T-helper 1 cell treated with Interleukin-12 subunit alpha and Interleukin-12 subunit beta and Interleukin-4 antibody, amounts not matched to agents 30 μg/mL and 1 μg/mL, for 36 hours (primary cell): ENCODE results near the gene CENPQ.

Experiments used
- H3K27ac Mint-ChIP-seq: one replicate; pipeline ENCODE4 v1.8.0; 2021; ENCODE audit warnings: mild to moderate bottlenecking, mixed read lengths
- H3K27me3 Mint-ChIP-seq: one replicate; pipeline ENCODE4 v1.8.0; 2021; ENCODE audit warnings: low read depth, mixed read lengths
- H3K36me3 Mint-ChIP-seq: one replicate; pipeline ENCODE4 v1.8.0; 2021; ENCODE audit warnings: low read depth, mixed read lengths
- H3K4me1 Mint-ChIP-seq: one replicate; pipeline ENCODE4 v1.8.0; 2021; ENCODE audit warnings: low read depth, mixed read lengths
- H3K4me3 Mint-ChIP-seq: one replicate; pipeline ENCODE4 v1.8.0; 2021; ENCODE audit warnings: mild to moderate bottlenecking, moderate library complexity, mixed read lengths
- H3K9me3 Mint-ChIP-seq: one replicate; pipeline ENCODE4 v1.8.0; 2021; ENCODE audit warnings: mixed read lengths

Gene CENPQ, protein sequence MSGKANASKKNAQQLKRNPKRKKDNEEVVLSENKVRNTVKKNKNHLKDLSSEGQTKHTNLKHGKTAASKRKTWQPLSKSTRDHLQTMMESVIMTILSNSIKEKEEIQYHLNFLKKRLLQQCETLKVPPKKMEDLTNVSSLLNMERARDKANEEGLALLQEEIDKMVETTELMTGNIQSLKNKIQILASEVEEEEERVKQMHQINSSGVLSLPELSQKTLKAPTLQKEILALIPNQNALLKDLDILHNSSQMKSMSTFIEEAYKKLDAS

DNA sequence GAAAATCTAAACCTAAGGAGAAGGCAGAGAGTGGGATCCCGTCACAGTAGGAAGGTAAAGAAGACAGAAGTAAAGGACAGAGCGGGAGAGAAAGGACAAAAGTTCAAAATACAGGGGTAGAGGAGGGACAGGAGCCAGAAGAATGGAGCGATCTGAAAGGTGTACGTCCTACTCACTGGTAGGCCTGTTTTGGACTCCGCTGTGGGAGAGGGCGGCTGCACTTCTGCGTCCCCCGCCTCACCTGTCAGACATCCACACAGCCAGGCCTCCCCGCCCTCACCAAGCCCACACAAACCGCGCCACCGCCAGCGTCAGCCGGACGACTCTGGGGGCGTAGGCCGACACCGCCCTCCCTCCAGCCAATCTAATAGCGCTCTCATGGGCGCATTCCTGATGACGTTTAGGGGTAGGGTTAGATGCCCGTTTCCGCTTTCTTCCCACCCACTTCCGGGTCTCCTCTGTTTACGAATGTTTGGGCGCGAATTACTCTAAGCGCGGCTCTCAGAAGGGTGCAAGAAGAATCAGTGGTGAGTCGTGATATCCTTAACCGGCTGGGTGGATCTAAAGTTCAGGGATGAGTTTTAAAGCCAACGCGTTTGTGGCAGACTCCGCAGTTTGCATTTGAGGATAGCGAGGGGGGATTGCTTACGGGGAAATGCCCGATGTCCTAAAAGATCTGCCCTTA lies at the start of gene CENPQ, which contains the start of gene MMUT:
TSS of gene CENPQ (plus strand) at position 444 of the 685 bp plus-strand sequence. CDS start 6,807 bp downstream, outside the sequence.
TSS of gene MMUT (minus strand) at position 327 of the 685 bp plus-strand sequence. CDS start 3,787 bp downstream, outside the sequence.
- Mint-ChIP-seq H3K4me3 (peak within 1 kb of the TSS; percentile 96), H3K9me3 (no peaks in the 10 kb centered on the region), H3K27ac (peak within 1 kb of the TSS; percentile 98), H3K4me1 (peaks cover 33% of the 10 kb centered on the region), H3K36me3 (peaks cover 7% of the 10 kb centered on the region), H3K27me3 (no peaks in the 10 kb centered on the region)

DNA sequence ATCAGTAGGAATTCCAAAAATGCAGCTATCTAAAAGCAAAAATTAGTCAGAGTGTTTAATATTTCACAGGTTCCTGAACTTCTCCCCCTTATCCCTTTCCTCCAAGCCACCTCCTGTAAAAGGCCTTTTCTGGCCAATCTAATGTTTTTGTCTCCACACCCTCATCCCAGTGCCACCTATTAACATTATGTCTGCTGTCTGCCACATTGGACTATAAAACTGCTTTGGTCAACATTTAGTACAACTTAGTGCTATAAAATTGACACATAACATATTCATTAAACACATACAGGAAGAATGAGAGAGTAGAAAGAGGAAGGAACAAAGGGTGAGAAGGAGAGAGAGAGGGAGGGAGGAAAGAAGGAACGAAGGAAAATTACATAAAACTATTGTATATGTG lies 47.8 kb upstream of the CENPQ start:
- H3K27ac Mint-ChIP-seq, result no peak overlapping the region
- peaks cover 18% of the 10 kb centered on the region for H3K27me3 Mint-ChIP-seq
- no peaks in the 10 kb centered on the region for H3K36me3 Mint-ChIP-seq
- H3K4me1 Mint-ChIP-seq, result no peaks in the 10 kb centered on the region
- H3K4me3 Mint-ChIP-seq, result no peak overlapping the region
- no peaks in the 10 kb centered on the region for H3K9me3 Mint-ChIP-seq

DNA sequence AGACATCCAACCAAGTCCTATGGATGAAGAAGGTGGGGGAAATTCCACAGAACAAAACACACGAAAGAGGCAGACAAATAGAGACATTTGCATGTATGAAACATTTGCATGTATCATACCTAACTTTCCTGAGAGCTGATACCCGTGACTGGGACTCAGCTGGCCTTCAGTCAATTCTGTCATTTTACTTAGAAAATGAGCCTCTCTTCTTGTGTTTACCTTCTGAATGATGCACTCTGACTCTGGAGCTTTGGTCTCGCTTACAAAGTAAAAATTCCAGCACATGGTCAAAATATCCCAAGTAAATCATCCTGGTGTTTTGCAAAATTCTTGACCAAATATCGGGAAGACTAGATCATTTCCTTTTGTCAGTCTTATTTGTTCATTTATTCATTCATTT lies 47.0 kb upstream of the CENPQ start:
- H3K27me3 Mint-ChIP-seq, result peaks cover 22% of the 10 kb centered on the region
- H3K4me1 Mint-ChIP-seq, result no peaks in the 10 kb centered on the region
- no peaks in the 10 kb centered on the region for H3K9me3 Mint-ChIP-seq
- H3K36me3 Mint-ChIP-seq, result no peaks in the 10 kb centered on the region
- H3K27ac Mint-ChIP-seq, result no peak overlapping the region
- H3K4me3 Mint-ChIP-seq, result no peak overlapping the region

DNA sequence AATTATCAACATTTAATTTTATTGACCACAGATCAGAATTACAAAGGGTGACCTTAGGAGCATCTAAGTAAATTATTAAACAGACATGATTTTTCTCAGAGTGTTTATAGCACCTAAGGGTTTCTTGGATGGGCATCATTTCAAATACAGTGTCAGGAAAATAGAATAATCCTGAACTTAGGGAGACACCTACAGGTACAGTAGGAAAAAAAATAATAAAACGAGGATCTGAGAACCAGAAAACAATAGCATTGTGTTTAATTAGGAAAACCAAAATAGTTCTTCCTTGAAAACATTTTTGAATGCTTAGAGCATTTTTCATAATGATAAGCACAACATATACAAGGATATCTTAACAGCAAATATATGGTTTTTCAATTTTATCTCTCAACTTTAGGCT lies 39.4 kb upstream of the CENPQ start:
- no peaks in the 10 kb centered on the region for H3K4me1 Mint-ChIP-seq

DNA sequence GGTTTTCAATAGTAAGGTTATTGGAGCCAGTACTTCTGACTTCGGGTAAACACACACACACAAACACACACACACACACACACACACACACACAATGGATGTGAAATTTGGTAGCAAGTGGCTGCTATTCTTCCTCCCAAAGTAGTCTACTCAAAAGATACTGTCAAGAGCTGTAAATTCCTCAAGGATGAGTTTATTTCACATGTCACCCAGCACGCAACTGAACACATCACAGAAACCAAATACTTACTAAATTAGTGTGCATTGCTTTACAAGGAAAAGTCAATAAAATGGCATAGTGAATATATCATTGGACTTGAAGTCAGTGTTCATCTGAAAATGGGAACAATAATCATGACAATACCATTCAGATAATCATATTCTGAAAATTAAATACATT lies 33.0 kb upstream of the CENPQ start:
- H3K9me3 Mint-ChIP-seq, result no peaks in the 10 kb centered on the region
- H3K36me3 Mint-ChIP-seq, result peaks cover 8% of the 10 kb centered on the region
- no peak overlapping the region for H3K27ac Mint-ChIP-seq
- H3K27me3 Mint-ChIP-seq, result no peaks in the 10 kb centered on the region
- H3K4me1 Mint-ChIP-seq, result no peaks in the 10 kb centered on the region
- no peak overlapping the region for H3K4me3 Mint-ChIP-seq

More for the DNA sequence above, 39.4 kb upstream of the CENPQ start:
- no peaks in the 10 kb centered on the region for H3K9me3 Mint-ChIP-seq
- no peaks in the 10 kb centered on the region for H3K36me3 Mint-ChIP-seq
- no peak overlapping the region for H3K27ac Mint-ChIP-seq
- H3K27me3 Mint-ChIP-seq, result peaks cover 4% of the 10 kb centered on the region
- H3K4me3 Mint-ChIP-seq, result no peak overlapping the region

DNA sequence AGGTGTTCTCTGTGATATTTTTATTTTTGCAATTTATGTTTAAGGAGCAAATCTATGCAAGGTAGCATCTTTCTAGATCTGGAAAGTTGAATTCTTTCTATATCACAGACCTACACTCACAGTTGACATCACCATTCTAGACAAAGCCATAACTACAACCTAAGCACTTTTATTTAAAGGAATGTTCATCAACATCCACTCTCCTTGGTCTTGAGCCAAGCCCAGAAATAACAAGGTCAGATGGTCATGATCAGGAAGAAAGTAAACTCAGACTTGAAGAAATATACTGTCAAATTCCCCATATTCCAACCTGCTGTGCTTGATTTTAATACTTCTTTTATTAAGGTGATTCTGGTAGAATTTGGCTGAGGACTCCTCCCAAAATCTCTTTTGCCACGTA lies 32.3 kb upstream of the CENPQ start:
- no peaks in the 10 kb centered on the region for H3K9me3 Mint-ChIP-seq
- H3K4me3 Mint-ChIP-seq, result no peak overlapping the region
- H3K4me1 Mint-ChIP-seq, result no peaks in the 10 kb centered on the region
- peaks cover 14% of the 10 kb centered on the region for H3K36me3 Mint-ChIP-seq
- no peak overlapping the region for H3K27ac Mint-ChIP-seq
- no peaks in the 10 kb centered on the region for H3K27me3 Mint-ChIP-seq

DNA sequence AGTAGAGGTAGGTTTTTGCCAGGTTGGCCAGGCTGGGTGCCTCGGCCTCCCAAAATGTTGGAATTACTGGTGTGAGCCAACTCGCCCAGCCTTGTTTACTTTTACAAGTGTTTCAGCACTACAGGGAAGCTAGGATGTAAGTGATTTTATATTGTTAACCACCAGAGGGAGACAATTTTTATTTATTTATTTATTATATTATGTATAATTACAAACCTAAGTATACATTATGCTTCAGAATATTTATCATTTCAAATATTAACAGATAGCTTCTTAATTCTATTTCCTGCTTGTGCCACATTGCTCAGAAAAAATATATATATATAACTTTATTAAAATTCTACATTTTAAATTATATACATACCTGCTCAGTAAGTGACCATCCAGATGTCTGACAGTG lies 9.9 kb upstream of the CENPQ start:
- Mint-ChIP-seq H3K27ac (no peak overlapping the region), H3K36me3 (peaks cover 16% of the 10 kb centered on the region), H3K27me3 (no peaks in the 10 kb centered on the region), H3K9me3 (no peaks in the 10 kb centered on the region), H3K4me1 (peaks cover 2% of the 10 kb centered on the region), H3K4me3 (no peak overlapping the region)

DNA sequence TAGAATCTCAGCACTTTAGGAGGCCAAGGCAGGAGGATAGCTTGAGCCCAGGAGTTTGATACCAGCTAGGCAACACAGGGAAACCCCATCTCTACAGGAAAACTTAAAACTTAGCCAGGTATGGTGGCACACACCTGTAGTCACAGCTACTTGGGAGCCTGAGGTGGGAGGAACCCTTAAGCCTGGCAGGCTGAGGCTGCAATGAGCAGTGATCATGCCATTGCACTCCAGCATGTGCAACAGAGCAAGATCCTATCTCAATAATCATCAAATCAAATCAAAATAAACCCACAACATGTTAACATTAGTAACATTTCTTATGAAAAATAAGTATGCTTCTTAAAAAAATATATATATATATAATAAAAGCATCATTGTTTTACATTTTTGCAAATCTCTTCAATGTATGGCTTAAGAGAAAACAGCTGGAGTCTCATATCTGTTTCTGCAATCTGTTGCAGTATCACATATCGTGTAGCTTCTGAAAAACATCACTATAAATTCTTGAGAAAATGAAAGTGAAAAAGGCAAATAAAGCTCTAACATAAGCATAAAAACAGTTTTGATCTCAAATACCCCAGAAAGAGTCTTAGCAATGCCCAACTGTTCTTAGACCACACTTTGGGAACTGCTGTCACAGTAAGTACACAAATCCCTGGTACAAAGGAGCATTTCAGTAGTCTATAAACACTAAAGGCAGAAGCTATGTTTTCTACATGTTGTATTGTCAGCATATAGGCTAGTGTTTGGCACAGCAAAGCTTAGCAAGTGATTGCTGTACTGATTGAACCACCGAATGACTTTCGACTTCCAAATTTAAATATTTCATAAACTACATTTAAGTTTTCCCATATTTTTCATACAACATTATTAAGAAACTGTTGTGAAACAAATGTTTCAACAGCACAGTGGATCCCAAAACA lies 8.1 kb upstream of the CENPQ start:
- H3K9me3 Mint-ChIP-seq, result no peaks in the 10 kb centered on the region
- H3K27ac Mint-ChIP-seq, result no peak overlapping the region
- peaks cover 16% of the 10 kb centered on the region for H3K36me3 Mint-ChIP-seq
- H3K4me1 Mint-ChIP-seq, result peaks cover 4% of the 10 kb centered on the region
- H3K27me3 Mint-ChIP-seq, result no peaks in the 10 kb centered on the region
- no peak overlapping the region for H3K4me3 Mint-ChIP-seq

DNA sequence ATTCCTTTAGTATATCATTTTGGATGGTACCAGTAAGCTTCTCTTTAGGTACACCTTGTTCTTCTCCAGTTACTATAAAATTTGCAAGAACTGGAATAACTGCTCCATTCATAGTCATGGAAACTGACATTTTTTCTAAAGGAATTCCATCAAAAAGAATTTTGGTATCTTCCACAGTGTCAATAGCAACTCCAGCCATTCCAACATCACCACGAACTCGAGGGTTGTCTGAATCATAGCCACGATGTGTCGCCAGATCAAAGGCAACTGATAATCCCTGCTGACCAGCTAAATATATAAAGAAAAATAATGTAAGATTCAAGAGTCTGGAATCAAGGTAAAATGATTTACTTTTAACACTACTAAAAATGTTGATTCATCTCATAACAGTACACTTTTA lies 5.4 kb upstream of the CENPQ start:
- no peaks in the 10 kb centered on the region for H3K27me3 Mint-ChIP-seq
- H3K36me3 Mint-ChIP-seq, result peaks cover 8% of the 10 kb centered on the region
- H3K9me3 Mint-ChIP-seq, result no peaks in the 10 kb centered on the region
- H3K4me3 Mint-ChIP-seq, result no peak overlapping the region
- H3K27ac Mint-ChIP-seq, result no peak overlapping the region
- peaks cover 15% of the 10 kb centered on the region for H3K4me1 Mint-ChIP-seq

DNA sequence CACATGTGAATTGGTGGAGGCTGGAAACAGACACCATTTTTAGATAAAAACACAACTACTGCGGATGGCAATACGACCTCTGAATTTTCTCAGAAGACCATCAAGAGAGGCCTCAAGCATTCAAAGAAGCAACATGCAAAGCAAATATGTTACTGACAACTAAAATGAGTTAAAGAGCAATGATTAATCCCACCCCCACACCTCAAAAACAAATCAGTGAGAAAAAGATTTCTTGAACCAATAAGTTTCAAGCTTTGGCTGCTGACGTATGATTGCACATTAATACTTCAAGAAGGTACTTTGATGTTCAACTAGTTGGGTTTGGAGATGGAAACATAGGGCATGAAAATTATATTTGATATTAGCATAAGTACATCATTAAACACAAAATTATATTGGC lies 1.1 kb upstream of the CENPQ start:
- Mint-ChIP-seq H3K27ac (peak overlapping the region; percentile 98), H3K36me3 (peaks cover 10% of the 10 kb centered on the region), H3K27me3 (no peaks in the 10 kb centered on the region), H3K4me1 (peaks cover 33% of the 10 kb centered on the region), H3K4me3 (peak overlapping the region; percentile 96), H3K9me3 (no peaks in the 10 kb centered on the region)

DNA sequence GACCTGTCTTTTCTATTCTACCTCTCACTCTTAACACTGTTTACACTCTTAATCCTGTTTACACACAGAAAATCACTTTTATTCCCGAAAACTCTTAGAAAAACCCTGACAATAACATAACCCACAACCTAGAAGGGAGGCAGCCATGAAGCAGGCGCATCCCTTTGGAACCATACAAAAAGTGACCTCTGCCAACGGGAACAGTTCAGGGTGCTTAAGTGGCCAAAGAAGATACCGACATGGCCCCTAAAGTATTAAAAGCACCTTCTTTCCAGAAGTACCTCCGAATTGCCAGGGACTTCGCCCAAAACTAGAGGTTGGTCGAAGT lies 607 bp upstream of the CENPQ start:
- Mint-ChIP-seq H3K27ac (peak overlapping the region; percentile 98), H3K4me1 (peaks cover 33% of the 10 kb centered on the region), H3K27me3 (no peaks in the 10 kb centered on the region), H3K36me3 (peaks cover 7% of the 10 kb centered on the region), H3K4me3 (peak overlapping the region; percentile 96), H3K9me3 (no peaks in the 10 kb centered on the region)

DNA sequence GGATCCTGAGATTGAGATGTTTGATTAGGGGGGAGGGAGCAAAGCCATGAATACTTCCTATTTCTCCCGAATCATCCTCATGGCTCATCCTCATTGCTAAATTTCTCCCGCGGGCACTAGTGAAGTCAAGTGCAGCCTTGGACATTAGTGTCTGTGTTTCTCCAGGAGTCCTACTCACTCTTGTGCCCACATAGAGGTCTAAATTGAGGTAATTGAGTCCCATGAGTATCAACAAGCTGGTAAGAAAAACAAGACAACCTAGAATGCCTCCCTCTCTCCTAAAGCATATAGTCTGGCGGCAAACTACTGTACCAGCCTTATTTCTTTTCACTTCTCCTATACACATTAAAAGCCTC lies 420 bp downstream of the CENPQ start:
- Mint-ChIP-seq H3K4me1 (peaks cover 33% of the 10 kb centered on the region), H3K4me3 (peak overlapping the region; percentile 96), H3K27me3 (no peaks in the 10 kb centered on the region)

DNA sequence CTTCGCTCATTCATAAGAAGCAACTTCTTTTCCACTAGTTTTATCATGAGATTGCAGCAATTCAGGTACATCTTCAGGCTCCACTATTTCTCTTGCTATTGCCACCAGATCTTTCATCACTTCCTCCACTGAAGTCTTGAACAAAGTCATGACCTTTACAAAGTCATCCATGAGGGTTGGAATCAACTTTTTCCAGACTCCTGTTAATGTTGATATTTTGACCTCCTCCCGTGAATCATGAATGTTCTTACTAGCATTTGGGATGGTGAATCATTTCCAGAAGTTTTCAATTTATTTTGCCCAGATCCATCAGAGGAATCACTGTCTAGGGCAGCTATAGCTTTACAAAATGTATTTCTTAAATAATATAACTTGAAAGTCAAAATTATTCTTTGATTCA lies 1.5 kb downstream of the CENPQ start:
- peaks cover 35% of the 10 kb centered on the region for H3K4me1 Mint-ChIP-seq
- peaks cover 3% of the 10 kb centered on the region for H3K36me3 Mint-ChIP-seq
- no peaks in the 10 kb centered on the region for H3K9me3 Mint-ChIP-seq
- H3K27ac Mint-ChIP-seq, result peak overlapping the region; percentile 29
- H3K4me3 Mint-ChIP-seq, result peak overlapping the region; percentile 96
- no peaks in the 10 kb centered on the region for H3K27me3 Mint-ChIP-seq

More for the DNA sequence above, 420 bp downstream of the CENPQ start:
- peak overlapping the region; percentile 98 for H3K27ac Mint-ChIP-seq
- peaks cover 7% of the 10 kb centered on the region for H3K36me3 Mint-ChIP-seq
- H3K9me3 Mint-ChIP-seq, result no peaks in the 10 kb centered on the region

DNA sequence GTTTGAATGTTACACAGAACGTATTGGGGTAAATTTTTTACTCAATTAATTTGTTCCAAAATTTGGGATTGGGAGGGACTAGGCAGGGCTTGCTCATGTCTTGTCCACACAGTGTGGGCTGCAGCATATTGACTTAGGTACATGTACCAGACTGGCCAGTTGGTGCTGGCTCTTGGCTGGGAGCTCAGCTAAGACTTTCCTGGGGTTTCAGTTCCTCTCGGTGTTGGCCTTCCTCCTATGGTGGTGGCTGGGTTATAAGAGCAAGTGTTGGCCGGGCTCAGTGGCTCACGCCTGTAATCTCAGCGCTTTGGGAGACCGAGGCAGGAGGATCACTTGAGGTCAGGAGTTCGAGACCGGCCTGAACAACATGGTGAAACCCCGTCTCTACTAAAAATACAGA lies 4.9 kb downstream of the CENPQ start:
- no peaks in the 10 kb centered on the region for H3K27me3 Mint-ChIP-seq
- peaks cover 8% of the 10 kb centered on the region for H3K36me3 Mint-ChIP-seq
- no peak overlapping the region for H3K4me3 Mint-ChIP-seq
- peaks cover 25% of the 10 kb centered on the region for H3K4me1 Mint-ChIP-seq
- no peaks in the 10 kb centered on the region for H3K9me3 Mint-ChIP-seq
- H3K27ac Mint-ChIP-seq, result no peak overlapping the region
